GM18907 (cell line): ENCODE measurements around the gene TAF1C.
A peak's percentile ranks its signal among the peaks of the same experiment; 100 is the strongest.
"Not testable (repeated sequence)": the region's sequence is repeated elsewhere in the genome, so short reads cannot be mapped to it uniquely, and the experiment has no call there.

Experiments
- ATAC-seq: cut with Tn5 transposase; IDR thresholded peaks from one replicate; pipeline ENCODE4 v1.9.1; 2021; ENCODE audit warnings: mild to moderate bottlenecking, moderate library complexity; ENCODE audit not compliant: unreplicated experiment

Gene TAF1C, protein sequence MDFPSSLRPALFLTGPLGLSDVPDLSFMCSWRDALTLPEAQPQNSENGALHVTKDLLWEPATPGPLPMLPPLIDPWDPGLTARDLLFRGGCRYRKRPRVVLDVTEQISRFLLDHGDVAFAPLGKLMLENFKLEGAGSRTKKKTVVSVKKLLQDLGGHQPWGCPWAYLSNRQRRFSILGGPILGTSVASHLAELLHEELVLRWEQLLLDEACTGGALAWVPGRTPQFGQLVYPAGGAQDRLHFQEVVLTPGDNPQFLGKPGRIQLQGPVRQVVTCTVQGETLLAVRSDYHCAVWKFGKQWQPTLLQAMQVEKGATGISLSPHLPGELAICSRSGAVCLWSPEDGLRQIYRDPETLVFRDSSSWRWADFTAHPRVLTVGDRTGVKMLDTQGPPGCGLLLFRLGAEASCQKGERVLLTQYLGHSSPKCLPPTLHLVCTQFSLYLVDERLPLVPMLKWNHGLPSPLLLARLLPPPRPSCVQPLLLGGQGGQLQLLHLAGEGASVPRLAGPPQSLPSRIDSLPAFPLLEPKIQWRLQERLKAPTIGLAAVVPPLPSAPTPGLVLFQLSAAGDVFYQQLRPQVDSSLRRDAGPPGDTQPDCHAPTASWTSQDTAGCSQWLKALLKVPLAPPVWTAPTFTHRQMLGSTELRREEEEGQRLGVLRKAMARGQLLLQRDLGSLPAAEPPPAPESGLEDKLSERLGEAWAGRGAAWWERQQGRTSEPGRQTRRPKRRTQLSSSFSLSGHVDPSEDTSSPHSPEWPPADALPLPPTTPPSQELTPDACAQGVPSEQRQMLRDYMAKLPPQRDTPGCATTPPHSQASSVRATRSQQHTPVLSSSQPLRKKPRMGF

DNA sequence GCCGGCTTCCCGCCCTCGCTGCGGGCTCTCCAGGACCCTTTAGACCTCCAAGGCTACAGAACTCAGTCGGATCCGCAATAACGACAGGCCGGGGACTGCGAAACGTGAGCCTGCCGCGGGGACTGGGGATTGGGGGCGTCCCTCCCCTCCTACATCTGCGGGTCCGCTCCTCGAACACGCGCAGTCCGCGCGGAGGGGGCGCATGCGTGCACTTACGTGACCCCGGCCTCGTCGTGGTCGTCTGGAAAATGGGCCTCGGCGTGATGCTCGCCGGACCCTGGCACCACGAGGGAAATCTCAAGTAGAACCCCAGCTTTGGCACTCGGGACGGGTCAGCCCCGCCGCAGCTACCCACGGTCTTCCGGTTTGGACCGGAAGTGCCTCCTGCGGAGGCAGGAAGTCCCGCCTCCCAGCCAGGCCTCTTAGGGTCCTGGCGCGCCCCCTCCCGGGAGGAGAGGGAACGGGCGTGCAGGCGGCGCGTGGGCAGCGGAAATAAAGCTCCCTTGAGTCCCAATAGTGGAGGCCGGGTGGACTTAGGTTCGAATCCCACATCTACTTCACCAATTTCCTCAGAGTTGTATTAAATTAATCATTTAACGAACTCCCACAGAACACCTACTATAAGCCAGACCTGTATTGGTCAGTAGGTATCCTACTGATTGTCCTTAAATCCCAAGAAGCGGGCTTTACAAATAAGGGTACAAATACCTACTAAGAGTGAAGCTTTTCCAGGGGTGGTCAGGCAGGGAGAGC is at the start of gene TAF1C:
TAF1C (minus strand) TSS at position 373 of the 753 bp plus-strand sequence. CDS start 2,069 bp downstream, outside the sequence.
- peak; percentile 92 for ATAC-seq

DNA sequence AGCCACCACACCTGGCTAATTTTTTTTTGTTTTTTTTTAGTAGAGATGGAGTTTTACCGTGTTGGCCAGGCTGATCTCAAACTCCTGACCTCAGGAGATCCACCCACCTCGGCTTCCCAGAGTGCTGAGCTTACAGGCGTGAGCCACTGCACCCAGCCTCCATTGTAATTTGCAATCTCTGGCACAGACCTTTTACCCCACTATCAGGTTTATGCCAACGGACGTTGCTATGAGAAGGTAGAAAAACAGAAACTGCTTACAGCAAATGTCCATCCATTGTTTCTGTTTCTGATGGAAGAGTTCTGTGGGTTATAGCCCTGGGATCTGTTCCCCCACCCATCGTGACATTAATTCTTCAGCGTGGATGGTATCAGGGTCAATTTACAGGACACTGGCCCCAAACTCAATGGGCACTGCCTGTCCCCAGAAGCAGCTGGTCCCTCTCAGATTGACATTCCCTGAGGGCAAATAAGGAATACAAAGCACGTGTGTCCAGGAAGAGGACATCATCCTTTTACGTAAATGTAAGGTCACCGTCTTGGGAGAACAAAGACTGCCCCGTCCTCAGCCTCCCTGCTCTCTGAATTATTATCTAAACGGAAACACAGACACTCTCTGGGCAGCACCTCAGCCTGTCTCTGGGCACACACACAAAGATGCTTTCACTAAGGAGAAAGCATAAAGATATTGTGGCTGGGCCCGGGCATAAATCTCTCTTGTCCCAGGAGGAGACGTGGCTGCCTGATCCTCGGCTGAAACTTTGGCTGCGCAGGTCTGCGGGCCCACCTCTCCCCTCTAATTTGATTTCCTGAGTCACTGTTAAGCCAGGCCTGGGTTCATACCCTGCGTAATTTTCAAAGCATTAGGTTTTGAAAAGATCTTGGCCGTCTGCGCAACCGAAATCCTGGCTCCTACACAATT is 47.7 kb upstream of the TAF1C start:
- ATAC-seq, result no peak

DNA sequence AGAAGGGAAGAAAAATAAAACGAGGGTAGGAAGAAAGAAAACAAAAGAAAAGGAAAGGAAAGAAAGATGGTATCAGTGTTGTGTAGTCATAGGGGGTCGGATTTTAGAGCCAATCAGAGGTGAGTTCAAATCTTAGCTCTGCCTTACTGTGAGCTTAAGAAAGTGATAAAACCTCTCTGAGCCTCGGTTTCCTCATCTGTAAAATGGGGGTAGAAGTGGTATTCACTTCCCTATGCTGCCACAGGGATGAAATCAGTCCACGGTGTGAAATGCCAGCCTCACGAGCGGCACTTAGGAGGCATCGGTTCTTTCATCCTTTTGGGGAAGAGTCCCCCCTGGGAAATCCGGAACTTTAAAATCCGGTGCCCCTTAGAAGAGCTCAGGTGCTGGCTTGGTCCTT is 46.9 kb upstream of the TAF1C start:
- no peak for ATAC-seq

DNA sequence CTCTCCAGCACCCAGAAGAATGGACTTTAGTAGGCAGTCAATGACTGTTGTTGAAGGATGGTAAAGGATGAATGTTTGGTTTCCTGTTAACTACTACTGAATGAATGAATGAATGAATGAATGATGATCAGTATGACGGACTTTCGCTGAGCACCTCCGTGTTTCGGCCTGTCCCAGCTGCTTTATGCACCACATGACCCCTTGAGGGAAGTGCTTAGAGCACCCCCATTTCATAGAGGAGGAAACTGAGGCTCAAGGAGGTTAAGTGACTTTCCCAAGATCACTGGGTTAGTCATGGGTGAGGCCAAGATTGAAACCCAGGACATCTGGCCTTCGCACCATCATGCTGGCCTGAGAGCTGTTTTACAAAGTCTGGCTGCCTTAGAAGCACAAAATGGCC is 46.1 kb upstream of the TAF1C start:
- no peak for ATAC-seq

DNA sequence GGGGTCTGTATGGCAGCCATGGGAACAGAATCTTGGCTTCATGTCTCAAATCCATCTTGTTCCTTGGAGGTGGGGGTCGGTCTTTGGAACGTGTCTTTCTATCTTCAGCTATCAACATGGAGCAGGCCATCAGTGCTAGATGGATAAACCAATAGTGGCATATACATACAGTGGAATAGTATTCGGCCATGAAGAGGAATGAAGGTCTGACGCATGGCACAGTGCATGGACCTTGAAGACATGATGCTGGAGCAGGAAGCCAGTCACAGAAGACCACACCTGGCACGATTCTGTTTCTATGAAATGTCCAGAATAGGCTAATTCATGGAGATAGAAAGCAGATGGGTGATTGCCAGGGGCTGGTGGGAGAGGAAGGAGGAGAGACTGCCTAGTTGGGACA is 45.2 kb upstream of the TAF1C start:
- ATAC-seq, result no peak

DNA sequence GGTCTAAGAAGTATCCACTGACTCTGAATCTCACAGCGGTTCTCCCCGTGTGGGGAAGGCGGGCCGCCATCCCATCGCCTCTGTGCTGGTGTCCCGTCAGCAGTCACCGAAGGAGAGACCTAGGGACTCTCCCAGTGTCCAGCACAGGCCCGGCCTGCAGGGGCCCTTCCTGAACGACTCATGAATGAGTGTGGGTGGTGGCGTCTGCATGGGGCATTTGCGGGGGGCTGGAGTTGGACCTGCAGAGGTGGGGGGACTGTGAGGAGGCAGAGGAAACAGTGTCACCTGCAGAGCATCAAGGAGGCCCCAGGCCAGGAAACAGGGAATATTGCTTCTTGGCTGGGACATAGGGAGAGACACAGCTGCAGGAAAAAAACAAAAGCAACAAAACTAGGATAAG is 42.6 kb upstream of the TAF1C start:
- no peak for ATAC-seq

DNA sequence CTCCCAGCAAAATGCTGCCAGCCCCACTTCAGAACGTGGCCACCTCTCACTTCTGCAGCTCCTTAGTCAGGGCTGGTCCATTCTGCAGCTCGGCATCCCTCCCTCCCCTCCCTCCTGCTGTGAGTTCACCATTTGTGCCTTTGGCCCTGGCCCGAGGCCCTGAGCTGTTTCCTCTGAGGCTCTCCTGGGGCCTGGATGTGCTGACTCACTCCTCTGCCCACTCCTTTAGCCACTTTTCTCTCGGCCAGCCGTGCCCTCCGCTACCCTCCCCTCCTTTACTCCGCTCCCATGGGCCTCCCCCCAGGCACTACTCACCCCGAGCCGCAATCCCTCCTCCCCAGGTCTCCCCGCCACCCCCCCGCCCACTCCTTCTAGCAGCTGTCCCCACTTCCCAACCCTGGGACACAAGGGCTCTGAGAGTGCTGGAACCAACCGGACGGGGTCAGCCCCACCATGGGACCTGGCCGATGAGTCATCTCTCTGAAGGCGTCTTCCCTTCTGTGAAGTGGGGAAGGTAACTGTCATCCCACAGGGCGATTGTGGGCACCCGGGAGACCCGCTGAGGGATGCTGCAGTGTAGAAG is 41.5 kb upstream of the TAF1C start:
- no peak for ATAC-seq

DNA sequence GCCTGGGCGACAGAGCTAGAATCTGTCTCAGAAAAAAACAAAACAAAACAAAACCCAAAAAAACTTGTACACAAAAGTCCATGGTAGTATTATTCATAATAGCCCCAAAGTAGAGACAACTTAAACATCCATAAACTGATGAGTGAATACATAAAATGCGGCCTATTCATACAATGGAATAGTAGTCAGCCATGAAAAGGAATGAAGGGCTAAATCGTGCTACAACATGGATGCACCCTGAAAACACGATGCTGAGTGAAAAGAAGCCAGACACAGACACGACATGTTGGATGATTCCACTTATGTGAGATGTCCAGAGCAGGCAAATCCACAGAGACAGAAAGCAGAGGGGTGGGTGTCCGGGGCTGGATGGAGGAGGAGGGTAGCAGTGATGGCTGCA is 40.7 kb upstream of the TAF1C start:
- ATAC-seq, result no peak

DNA sequence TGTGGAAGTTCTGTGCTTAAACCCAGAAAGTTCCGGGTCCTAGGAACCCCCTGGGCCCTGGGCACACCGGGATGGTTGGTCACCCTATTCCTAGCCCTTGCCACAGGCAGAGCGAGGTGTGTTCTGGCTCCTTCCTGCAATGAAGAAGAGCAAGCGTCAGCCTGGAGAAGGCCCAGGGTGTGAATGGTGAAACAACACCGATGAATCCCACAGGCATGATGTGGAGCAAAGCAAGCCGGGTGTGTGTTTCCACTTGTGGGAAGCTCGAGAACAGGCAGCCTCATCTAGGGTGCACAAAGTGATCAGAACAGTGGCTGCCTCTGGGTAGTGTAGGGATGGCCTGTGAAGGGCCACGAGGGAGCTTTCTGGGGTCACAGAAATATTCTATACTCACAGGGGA is 39.2 kb upstream of the TAF1C start:
- ATAC-seq, result no peak

DNA sequence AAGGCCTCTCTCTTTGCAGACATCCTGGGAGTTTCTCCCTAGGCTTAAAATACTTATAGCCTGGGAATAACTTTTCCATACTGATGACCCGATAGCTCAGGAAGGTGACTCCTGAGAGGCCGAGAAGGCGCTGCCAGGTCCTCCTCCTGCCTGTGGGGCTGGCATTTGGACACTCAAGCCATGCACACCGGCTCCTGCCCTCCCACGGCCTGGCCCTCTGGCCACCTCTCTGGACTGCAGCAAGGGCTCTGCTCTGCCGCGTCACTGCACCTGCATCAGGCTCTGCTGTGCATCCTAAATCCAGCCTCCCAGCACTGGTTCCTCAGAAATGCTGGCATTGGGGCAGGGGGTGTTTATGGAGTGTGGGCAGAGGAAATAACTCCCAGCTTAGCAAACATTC is 38.7 kb upstream of the TAF1C start:
- no peak for ATAC-seq

DNA sequence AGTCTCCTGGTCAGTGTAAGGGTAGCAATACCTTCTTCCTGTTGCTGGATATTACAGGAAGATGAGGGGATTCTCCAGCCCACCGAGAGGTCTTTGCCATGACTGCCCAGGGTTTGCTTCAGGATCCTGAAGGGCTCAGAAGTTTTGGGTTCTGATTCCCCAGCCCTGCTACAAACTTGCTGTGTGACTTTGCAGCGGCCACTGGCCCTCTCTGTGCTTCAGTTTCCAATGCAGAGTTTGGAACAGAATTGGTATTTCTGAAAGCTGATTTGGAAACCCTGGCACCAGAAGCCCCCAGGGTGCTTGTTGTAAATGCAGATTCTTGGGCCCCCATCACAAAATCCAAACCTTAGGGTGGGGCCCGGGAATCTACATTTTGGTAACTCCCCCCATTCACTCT is 38.3 kb upstream of the TAF1C start:
- ATAC-seq, result no peak

DNA sequence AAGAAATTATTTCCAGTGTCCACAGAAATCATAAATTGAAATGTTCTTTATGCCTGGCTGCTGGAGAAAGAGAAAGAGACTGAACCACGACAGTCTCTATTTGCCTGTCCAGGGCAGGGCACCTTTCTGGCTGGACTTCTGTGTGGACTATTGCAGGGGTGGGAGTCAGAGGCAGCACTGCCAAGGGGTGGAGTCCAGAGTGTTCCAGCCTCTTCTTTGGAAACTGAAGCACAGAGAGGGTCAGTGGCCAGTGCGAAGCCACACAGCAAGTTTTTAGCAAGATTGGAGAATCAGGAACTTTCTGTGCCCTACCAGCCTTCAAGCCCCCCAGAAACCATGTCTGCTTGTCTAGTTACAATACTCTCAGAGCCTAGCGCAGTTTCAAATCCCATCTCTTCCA is 37.7 kb upstream of the TAF1C start:
- no peak for ATAC-seq

DNA sequence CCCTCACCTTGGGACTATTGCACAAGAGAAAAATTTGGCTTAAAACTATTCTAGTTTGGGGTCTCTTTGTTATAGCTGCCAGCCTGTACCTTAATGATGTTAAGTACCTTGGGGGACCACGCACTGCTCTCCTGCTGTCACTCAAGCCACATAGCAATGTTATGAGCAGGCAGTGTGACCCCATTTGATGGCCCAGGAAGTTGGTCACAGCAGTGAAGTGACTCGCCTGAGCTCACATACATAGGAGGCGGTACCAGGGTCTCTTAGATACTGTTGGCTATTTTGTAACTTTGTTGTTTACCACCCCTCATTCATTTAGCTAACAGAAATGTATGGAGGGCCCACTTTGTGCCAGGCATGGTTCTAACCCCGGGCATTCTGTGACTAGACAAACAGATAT is 36.6 kb upstream of the TAF1C start:
- no peak for ATAC-seq

DNA sequence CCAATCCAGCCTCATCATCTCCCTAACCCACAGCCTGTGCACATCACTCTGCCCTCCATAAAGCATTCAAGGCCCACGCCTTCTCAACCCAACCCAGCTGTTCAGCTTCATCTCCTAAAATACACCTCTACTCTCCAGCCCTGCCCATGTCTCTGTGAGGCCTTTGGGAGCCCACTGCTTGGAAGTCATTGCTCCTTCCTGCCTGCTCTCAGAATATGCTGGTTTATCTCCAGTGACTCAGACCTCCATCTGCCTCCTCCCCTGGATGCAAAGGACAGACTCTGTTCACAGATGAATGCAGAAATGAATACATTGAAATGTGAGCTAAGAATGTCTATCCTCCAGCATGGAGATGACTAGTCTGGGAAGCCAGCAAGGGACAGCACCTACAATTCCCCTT is 34.0 kb upstream of the TAF1C start:
- no peak for ATAC-seq

DNA sequence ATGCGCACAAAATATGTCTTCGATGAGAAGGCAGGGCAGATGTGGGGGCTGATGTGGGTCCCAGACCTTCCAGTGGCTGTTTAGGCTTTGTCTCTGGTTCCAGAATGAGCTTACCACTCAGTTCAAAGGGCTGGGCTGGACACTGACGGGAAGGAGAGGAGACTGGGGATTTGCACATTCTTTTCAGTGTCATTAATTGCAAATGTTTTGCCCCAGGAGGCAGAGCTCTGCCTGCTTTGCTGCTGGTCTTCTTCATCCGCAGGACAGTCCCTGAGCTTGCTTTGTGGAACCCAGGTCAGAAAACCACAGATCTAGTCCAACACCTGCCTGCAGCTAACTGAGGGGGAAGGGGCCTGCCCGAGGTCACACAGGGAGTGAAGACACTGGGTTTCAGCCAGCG is 32.1 kb upstream of the TAF1C start:
- no peak for ATAC-seq

DNA sequence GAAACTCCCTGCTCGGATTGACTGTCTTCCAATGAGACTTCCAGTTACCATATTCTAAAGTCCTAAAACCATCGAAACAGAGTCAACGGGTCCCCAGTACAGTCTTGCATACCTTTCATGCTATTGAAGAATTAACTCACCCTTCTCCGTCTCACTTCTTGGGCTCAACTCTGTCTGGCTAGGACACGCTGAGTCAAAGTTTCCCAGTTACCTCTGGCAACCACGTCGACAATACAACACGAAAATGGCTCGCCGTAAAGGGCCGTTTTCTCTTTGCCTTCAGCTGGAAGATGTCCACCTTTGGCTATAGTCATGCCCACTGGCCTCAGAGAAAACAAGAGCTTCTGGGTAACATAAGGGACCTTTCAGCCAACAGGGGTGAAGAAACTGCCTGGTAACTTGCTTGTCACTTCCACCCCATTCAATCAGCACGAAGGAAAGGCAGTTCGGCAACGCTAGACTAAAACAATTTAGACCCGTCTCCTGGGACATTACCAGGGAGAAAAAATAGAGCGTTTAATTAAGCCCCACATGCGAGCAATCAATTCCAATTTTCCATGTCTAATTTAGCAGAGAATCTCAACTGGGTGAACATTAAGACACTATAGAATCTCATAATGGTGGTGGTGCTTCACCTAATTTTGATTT is 31.4 kb upstream of the TAF1C start:
- ATAC-seq, result no peak

DNA sequence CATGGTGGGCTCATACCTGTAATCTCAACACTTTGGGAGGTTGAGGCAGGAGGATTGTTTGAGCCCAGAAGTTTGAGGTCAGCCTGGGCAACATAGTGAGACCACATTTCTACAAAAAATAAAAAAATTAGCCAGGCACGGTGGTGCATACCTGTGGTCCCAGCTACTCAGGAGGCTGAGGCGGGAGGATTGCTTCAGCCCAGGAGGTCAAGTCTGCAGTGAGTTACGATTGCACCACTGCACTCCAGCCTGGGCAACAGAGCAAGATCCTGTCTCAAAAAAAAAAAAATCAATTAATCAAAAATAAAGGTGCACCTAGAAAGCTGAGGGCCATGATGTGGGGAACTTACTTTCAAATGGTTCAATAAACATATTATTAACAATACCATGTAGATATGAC is 29.3 kb upstream of the TAF1C start:
- not testable (repeated sequence) for ATAC-seq

DNA sequence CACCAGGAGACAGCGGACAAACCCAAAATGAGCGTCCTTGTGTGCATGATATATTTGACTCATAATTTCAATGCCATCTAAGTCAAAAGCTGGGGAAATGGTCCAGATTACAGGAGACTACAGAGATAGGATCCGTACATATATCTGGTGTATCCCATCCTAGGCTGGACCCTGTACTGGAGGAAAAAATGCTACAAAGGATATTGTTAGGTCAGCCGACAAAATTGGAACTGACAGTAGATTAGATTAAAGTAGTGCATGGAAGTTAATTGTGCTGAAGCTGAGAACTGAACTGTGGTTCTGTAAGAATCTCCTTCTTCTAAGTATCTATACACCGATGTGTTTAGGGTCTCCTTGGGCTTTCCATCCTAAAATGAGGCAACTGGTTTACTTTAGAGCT is 28.7 kb upstream of the TAF1C start:
- no peak for ATAC-seq

DNA sequence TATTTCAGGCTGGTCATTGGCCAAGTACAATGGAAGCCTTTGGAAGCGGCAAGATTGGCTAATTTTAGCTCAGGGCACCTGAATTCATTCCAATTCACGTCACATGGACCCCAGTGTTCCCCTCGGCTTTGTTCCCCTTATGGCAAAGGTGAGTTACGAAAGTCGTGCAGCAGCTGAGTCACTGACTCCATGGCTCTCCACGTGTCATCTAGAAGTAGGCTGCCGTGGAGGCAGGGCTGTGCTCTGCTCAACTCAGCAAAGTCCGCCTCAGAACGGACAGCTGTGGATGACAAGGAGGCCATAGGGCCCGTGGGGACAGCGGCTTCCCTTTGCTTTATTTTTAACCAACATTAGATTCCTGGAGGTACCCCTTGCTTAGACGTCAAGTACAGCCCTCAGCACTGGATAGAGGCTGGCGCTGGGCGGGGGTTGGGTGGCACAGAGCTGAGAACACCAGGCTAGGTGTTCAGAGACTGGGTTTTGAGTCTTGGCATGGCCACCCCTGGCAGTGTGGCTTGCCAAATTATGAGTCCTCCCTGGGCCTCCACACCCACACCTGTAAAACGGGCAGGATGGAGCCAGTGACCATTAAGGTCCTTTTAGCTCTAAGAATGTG is 27.7 kb upstream of the TAF1C start:
- no peak for ATAC-seq
